Measurements from ENCODE around the gene SPIN4.
A peak's percentile ranks its signal among the peaks of the same experiment; 100 is the strongest.
"Not testable (repeated sequence)": the region's sequence is repeated elsewhere in the genome, so short reads cannot be mapped to it uniquely, and the experiment has no call there.

SPIN4 gene

GRCh38 chrX:63350941-63351616, at the start of gene SPIN4:
Gene SPIN4, minus strand, starts transcription at chrX:63351332. Its CDS starts 513 bp downstream, at chrX:63350819.
- peak; percentile 93 for DNase-seq

GRCh38 chrX:63400340-63400739, 49.2 kb upstream of the SPIN4 start:
- DNase-seq = no peak

- DNase-seq = no peak
Measured at GRCh38 chrX:63394872-63395271, 43.7 kb upstream of the SPIN4 start.

- DNase-seq = not testable (repeated sequence)
Measured at GRCh38 chrX:63393094-63393493, 42.0 kb upstream of the SPIN4 start.

- DNase-seq = no peak
Measured at GRCh38 chrX:63387411-63387810, 36.3 kb upstream of the SPIN4 start.

GRCh38 chrX:63384263-63384662, 33.1 kb upstream of the SPIN4 start:
- DNase-seq = not testable (repeated sequence)

GRCh38 chrX:63373012-63373411, 21.9 kb upstream of the SPIN4 start:
- DNase-seq = not testable (repeated sequence)

- not testable (repeated sequence) for DNase-seq
Measured at GRCh38 chrX:63367699-63368098, 16.6 kb upstream of the SPIN4 start.

GRCh38 chrX:63363788-63364187, 12.7 kb upstream of the SPIN4 start:
- no peak for DNase-seq

GRCh38 chrX:63361494-63361893, 10.4 kb upstream of the SPIN4 start:
- no peak for DNase-seq

GRCh38 chrX:63354484-63354883, 3.4 kb upstream of the SPIN4 start:
- DNase-seq = peak; percentile 31

GRCh38 chrX:63350465-63350877, 661 bp downstream of the SPIN4 start:
- DNase-seq = peak; percentile 50

- DNase-seq = peak; percentile 46
Measured at GRCh38 chrX:63349307-63349706, 1.8 kb downstream of the SPIN4 start.

GRCh38 chrX:63330681-63331080, 20.5 kb downstream of the SPIN4 start:
- no peak for DNase-seq

- no peak for DNase-seq
Measured at GRCh38 chrX:63327788-63328187, 23.3 kb downstream of the SPIN4 start.

- DNase-seq = no peak
Measured at GRCh38 chrX:63299596-63299995, 51.5 kb downstream of the SPIN4 start.
